Measurements from ENCODE around the gene FBXO31.
"Not testable (repeated sequence)": the region's sequence is repeated elsewhere in the genome, so short reads cannot be mapped to it uniquely, and the experiment has no call there.

The FBXO31 gene

DNA sequence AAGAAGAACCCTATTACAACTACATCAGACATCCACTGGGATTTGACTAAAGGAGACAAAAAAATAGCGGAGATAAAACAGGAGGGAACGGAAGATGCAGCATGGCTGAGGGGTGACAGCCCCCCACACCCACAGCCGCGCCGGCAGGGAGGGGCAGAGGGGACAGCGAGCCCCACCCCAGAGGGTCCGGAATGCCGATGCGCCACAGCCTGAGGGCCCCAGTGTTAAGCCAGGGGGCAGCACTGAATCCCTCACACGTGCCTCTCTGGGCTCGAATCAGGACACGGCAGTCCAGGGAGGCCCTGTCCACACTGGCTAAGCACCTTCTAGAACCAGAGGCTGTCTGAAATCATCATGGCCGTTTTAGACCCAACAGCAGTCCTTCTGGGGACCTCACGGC, 27.4 kb upstream of the FBXO31 start:
- DNase-seq: no peak

DNA sequence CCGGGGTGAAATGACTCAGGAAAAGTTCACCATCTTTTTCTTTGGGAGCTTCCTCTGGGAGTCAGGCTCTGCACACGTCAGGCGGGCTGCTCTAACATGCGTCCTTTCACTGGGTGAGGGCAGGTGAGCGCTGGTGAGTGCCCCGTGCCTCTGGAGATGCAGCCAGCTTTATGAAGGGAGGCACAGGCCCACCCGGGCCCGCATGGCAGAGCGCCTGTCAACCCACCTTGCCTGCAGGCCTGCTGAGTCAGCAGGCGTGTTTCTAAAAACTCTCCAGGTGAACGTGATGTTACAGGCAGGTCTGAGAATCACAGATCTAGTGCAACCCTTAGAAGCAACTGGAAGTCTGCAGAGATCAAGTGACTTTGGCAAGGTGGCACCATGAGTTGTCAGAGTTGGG, 27.0 kb upstream of the FBXO31 start:
- DNase-seq: no peak

DNA sequence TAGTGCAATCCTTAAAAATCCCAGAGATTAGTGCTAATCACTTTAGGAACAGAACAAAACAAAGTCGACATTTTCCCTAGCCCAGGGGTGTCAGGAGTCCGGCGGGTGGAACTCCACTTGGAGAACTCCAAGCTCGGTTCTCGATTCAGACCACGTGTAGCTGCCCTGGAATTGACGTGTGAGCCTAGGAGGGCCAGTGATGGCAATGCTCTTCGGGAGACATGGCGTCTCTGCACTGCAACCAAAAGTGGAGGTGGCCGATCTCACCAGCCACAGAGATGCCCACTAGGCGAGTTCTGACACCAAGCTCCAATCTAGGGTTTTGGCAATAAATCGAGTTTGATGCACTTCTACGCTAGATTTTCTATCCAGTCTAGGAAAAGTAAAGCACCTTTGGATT, 26.2 kb upstream of the FBXO31 start:
- DNase-seq: no peak

DNA sequence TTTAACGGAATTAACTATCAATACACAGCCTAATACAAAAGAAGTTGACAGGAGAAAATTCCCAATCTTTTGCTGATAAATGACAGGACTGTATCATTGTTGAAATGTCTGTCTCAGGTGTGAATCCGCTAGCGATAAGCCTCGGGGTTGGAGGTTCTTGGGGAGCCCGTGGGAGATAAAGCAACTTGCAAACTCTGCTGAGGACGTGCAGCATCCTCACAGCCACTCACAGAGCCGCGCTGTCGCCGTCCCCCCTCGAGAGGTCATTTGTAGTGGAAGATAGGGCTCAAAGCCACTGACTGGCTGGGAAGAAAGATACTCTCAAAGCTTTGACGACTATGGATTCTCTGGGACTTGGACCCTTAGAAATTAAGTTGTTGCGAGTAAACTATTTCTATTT, 25.6 kb upstream of the FBXO31 start:
- no peak for DNase-seq

DNA sequence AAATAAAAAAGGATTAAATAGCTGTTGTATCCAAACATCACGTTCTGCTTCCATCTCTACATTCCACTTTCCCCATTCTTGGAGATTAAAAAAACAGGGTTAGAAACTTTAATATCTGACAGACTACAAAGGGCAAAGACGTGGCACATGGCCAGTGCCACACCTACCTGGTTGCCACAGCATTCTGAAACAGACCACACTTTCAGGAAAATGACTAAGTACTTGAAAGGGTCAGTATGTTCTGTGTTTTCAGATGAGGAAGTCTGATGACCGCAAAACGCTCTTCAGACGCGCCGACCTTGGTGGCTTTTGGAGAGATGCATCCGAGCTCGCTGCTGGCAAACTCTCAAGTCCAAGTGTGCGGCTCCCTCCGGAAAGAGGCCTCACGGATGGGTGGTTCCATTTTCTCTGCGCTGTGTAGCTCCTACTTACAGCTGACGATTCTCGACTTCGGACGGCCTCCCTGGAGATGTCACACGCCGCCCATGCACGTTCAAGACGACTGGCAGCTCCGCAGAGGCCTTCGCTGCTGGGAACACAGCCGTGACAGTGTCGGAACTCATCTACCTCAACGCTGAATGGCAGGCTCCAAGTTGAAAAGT, 24.0 kb upstream of the FBXO31 start:
- DNase-seq: no peak

DNA sequence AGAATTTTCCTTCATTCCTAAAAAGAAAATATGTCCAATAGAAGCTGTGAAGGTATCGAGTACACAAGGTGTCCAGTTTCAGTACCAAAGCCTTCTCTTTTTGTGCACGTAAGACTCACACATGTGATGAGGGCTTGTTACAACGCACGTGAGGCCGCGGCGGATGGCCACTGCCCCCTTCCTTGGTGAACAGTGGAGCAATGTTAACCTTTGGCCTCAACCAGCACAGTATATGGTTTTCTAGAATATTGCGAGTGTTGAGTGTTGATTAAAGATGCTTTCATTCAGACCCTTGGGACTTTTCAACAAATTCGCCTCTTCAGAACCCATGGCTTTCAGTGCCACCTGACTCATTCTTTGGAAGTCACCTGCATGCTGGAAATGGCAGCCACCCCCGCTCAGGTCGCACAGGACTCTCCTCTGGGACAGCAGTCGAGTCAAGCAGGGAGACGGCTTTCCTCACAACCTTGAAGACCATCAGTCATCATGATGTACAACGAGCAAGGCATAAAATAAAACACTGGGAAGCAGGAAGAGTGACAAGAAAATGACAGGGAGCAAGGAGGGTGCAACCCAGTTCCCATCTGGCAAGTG, 23.0 kb upstream of the FBXO31 start:
- no peak for DNase-seq

DNA sequence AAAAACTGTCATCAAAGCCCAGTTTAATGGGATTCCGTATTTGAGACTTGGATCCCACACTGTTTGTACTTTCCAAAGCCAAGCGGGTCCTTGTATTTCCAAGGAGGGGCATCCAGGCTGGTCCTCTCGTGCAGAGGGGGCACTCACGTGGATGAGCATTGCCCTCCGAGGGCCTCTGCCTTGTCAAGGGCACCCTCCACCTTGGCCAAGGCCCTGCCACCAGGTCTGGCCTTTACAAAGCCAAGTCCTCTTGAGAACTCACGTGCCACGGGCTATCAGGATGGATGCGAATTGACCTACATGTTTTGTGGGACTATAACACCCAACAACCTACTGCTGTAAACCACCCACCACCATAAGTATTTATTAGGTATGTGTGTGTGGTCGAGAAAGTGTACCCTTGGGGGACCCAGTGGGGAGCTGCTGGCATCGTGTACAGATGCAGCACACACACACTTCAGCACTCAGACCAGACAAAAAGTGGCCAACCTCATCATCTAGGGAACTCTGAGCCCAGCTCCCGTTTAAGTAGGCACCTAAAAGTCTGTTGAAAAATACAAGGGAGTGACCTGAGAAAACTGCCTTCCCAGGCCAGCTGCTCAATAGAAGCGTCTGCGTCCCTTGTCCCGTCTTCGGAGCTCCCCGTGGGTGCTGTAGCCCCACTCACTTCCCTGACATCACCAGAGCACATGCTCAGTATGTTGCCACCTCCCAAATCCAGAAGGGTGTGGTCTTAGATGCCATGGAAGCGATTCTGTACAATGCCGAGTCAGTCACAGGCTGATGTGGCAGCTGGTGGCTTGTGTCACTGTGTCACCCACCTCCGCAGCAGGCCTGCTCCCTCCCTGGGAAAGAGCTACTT, 21.4 kb upstream of the FBXO31 start:
- no peak for DNase-seq

DNA sequence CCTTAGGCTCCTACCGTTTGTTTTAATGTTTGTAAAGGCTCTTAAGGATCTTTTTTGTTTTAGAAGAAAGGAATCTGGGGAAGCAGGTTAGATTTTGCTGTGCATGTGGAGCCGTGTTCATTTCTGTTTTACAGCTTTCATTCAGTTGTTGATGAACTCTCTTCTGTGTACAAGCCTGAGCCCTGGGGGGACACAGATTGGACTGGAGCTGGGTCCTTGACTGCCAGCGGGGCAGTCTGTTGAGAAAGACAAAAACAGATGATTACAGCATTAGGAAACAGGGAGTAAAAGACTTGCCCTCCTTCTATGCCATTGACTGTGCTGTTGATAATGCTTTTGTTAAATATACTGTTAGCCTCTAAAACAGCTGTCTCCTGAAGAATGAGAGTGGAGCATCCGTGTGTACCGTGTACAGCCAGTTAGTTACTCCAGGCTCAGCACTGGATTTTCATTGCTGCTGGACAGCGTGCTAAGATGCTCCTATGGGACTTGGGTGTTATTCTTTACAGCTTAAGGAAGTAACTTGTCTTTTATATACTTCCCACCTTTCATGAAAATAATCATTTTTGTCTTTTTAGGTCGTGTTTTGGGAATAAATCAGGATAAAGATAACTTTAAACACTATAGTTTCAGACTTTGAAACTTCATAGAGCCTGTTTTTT, 11.7 kb upstream of the FBXO31 start:
- no peak for DNase-seq

DNA sequence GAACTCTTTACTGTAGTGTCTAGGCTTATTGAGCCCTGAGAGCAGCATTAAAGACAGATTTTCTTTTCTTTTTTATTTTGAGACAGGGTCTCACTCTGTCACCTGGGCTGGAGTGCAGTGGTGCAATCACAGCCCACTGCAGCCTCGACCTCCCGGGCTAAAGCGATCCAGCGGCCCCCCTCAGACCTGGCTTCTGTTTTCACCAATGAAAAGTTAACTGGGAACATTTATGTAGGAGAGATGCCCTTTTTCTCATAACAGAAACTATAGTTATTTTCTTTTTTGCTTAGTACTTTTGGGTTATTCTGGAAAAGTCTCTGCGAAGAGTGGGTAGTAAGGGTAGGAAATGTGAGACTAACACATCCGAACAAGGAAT, 10.1 kb upstream of the FBXO31 start:
- DNase-seq: no peak

DNA sequence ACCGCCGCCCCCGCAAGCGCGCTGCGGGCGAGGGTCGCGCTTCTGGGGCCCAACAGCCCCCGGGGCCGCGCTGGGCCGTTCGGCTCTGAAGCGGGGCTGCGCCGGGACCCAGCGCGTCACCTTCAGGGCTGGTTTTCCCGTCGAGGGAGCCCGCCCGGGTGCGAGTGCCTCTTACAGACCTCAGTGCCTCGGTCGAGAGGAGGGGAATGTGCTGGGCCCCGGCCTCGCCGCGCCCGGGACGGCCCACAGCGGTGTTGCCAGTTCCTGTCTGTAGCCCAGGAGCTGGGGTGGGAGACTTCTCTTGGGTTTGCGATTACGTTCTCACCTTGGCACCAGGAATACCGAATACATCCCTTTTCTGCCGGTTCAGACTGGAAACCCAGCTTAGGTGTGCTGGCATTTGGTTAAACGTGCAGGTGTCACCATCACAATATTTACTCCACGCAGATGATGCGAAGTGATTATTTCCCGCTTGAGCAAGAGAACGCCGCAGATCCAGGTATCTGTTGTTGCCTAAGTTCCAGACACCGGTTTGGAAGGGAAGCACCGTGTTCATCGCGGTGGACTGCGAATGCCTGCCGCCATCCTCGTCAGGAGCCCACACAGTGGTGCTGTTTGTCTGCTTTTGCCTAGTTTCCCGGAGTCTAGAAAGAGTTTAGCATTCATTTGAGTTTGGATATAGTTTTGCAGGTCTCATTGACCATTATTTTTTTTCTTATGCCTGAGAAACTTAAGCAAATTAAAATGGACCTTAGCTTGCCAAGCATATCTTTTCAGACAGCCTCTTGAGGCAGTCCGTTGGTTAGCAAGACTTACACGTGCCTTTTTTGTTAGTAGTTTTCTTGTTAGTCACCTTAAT, 9.5 kb upstream of the FBXO31 start:
- peak in 2 of 4 experiments; percentile 16 to 38 for DNase-seq

DNA sequence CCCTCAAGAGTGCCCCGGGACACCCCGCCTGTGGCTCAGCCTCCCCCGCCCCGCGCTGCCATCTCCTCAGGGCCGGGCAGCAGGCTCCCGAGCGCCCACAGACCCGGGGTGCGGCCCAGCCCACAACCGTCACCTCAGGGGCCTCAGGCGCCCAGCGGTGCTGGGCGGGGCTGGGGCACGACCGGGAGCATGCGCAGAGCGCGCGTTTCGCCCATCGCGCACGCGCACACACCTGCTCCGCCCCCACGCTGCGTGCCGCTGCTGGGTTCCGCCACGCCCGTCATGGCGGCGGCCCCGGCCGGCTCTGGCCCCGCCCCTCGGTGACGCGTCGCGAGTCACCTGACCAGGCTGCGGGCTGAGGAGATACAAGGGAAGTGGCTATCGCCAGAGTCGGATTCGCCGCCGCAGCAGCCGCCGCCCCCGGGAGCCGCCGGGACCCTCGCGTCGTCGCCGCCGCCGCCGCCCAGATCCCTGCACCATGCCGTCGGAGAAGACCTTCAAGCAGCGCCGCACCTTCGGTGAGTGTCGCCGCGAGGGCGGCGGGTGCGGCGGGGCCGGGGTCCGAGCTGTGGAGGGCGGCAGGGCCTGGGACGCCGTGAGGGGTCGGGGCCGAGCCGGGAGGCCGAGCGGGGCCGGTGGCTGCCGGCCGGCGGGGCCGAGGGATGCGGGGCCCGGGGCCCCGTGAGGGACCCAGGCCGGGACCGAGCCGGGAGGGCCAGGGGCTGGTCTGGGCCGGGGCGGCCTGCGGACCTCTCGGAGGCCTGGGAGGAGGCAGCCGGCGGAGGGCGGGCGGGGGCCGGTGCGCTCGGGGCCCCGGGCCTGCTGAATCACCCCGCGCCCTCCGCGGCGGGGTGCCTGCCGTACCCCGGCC, 8.6 kb upstream of the FBXO31 start, which contains the start of gene MAP1LC3B:
Gene MAP1LC3B (plus strand): TSS at position 387 of the 871 bp plus-strand sequence. CDS start 92 bp downstream, at position 479.
- peak; percentile 95 to 99 (median 98) for DNase-seq

DNA sequence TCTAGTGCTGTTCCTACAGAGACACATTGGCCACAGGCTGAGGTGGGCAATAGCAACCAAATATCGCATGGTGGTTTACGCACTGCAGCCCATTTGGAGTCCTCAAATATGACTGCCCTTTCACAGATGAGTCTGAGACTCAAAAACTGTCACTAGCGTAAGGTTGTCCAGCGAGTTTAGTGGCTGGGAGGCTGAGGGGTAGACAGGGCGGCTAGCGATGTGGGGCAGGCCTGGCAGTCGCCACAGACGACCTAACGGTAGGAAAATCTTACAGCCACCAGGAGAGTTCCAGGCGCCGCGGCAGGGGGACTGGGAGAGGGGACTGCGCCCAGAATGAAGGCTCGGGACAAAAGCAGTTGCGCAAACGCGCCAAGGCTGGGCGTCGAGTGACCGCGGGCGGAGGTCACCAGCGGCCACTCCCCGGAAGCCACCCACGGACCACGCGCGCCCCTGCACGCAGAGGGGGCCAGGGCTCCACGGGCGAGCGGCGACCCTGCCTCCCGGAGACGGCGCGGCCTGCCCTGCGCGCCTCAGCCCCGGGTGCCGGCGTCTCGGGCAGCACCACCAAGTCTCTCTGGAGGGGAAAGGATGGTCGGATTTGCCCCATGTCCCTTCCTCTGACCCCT, 7.9 kb upstream of the FBXO31 start:
- no peak for DNase-seq

DNA sequence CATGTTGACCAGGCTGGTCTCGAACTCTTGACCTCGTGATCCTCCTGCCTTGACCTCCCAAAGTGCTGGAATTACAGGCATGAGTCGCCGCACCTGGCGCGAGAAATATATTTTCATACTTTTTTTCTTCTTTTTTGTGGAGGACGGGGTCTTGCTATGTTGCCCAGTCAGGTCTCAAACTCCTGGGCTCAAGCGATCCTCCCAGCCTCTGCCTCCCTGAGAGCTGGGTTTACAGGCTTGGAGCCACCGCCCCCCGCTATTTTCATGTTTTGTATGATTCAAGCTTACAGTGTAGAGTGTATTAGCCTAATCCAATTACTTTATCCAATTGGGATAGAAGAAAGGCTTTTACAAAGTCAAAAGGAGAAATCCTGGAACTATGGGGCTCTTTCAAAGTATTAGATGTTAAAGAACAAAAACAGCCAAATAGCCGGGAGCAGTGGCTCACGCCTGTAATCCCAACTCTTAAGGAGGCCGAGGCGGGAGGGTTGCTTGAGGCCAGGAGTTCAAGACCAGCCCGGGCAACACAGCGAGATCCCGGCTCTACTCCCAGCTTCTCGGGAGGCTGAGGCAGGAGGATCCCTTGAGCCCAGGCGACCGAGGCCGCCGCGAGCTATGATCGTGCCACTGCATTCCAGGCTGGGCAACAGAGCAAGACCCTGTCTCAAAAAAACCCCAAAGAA, 7.2 kb upstream of the FBXO31 start:
- DNase-seq: no peak

DNA sequence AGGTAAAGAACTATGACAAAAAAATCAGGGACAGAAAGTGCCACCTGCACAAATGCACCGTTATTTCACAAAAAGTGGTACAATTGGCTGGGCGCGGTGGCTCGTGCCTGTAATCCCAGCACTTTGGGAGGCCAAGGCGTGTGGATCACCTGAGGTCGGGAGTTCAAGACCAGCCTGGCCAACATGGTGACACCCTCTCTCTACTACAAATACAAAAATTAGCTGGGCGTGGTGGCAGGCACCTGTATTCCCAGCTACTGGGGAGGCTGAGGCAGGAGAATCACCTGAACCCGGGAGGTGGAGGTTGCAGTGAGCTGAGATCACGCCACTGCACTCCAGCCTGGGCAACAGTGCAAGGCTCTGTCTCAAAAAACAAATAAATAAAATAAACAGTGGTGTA, 6.3 kb upstream of the FBXO31 start:
- not testable (repeated sequence) for DNase-seq

DNA sequence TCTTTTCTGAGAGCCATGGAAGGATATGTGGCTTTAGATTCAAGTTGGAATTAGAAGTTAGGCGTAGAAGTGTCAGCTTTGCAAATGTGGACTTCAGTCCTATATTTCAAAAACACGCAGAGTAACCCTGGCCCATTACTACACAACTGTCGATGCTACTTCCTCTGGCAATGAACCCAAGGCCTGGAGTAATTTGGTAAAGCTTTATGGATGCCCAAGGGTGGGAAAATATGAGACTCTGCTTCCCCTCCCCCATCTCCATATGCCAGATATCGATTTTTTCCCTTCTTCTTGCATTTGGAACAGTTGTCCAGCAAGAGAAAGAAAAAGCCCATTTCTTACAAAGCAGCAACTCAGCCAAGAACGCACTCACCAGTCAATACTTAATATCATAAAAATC, 5.7 kb upstream of the FBXO31 start:
- DNase-seq: no peak

DNA sequence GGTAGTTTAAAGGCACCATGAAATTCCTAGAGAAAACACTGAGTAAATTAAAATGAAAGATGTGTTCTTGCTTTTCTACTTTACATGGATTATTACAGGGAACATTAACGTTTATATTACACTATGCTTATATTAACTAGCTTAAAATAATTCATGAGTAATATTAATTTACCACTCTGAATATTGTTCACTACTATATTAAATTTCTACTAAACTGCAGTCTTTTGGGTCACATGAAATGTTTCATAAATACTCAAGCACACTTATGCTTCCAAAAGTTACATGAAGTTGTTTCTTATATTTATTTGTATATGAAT, 5.2 kb upstream of the FBXO31 start:
- no peak for DNase-seq

DNA sequence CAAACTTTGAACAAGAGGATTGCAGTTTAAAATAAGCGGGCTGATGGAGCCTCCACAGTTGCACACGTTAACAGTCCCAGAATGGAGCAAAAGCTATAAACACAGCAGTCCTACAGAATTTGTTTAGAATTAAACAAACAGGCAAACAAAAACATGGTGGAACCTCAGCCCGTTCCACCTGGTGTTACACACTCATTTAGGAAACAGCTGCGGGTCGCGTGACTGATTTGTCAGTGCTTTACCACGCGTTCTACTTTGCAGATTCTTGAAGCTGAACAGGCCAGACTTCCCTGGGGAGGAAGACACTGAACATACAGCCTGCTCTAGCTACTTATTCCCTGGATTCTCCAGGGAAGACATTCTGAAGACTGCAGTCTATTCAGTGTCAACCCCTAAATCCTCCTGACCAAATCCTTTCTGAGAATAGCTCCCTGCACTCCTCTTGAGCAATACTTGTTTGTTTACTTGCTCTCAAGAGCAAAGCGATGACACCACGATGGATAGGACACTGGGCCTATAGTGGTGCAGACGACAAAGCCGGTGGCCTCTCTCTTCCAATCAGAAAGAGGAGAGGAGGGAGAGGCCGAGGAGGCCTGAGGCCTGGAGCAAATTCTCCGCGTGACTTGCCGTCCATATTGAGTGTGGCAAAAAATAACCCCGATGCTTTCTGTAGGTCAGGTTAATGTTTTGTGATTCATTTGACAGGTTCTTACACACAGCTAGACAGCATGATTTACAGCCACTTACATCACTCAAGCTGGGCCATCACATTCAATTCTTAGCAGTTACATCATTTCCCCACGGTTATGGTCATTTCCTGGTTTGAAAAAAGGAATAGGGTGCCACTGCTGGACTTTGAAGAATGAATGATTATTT, 4.6 kb upstream of the FBXO31 start:
- DNase-seq: peak; percentile 42 to 71 (median 61)

DNA sequence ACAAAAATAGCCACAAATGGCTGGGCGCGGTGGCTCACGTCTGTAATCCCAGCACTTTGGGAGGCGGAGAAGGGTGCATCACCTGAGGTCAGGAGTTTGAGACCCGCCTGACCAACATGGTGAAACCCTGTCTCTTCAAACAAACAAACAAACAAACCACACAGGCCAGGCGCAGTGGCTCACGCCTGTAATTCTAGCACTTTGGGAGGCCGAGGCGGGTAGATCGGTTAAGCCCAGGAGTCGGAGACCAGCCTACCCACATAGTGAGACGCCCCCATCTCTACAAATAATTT, 1.2 kb upstream of the FBXO31 start:
- DNase-seq: not testable (repeated sequence)

DNA sequence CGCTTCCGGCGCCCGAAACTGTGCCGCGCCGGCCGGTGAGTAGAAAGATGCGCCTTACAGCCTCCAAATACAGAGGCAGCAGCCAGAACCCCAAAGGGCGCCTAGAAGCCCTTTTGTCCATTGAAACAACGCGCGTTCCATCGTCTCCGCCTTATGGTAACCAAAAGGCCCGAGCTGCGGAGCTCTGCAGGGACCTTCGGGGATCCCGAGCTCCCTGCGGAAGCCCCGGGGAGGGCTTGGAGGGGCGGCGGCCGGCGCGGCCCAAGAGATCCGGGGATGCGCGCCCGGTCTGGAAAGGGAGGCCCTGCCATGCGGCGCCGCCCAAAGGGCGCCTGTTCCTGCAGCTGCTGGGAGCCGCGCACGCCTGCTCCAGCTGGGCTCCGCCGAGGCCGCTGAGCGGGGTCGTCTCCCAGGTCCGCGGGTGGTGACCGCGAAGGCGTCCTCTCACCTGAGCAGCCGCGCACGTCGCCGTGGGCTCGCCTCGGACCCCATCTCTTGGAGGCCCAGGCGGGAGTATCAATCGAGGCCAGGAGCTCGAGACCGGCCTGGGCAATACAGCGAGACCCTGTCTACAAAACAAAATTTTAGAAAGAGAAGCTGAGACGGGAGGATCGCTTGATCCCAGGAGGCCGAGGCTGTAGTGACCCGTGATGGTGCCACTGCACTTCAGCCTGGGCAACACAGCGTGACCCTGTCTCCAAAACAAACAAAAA, 742 bp upstream of the FBXO31 start:
- DNase-seq: peak in 1 of 4 experiments; percentile 59
